ENCODE data around the gene GTPBP8.
"Not testable (repeated sequence)": the region's sequence is repeated elsewhere in the genome, so short reads cannot be mapped to it uniquely, and the experiment has no call there.

GTPBP8 gene

DNA sequence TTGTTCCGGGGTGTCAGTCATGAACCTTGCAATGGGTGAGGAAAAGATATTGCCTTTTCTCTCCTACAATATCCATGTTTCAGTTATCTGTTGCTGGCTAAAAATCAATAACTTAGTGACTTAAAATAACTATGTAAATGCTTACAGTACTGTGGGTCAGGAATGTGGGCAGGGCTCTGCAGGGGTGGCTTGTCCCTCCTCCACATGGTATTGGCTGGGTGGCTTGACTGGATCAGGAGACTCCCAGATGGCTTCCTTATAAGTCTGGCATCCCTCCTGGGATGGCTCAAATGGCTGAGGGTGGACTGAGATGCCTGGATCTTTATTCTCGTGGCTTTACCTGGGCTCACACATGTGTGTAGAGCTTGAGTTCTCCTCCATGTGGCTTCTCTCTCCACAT, 47.5 kb downstream of the GTPBP8 start:
- DNase-seq (ENCODE audit: low spot score) = no peak
- TF ChIP-seq, protein P1, sequence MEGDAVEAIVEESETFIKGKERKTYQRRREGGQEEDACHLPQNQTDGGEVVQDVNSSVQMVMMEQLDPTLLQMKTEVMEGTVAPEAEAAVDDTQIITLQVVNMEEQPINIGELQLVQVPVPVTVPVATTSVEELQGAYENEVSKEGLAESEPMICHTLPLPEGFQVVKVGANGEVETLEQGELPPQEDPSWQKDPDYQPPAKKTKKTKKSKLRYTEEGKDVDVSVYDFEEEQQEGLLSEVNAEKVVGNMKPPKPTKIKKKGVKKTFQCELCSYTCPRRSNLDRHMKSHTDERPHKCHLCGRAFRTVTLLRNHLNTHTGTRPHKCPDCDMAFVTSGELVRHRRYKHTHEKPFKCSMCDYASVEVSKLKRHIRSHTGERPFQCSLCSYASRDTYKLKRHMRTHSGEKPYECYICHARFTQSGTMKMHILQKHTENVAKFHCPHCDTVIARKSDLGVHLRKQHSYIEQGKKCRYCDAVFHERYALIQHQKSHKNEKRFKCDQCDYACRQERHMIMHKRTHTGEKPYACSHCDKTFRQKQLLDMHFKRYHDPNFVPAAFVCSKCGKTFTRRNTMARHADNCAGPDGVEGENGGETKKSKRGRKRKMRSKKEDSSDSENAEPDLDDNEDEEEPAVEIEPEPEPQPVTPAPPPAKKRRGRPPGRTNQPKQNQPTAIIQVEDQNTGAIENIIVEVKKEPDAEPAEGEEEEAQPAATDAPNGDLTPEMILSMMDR (IDR thresholded peaks at IDR 0.05) = no peak
- Histone ChIP-seq H3K4me3 (no peak overlapping the region), H3K27ac (no peak overlapping the region)

DNA sequence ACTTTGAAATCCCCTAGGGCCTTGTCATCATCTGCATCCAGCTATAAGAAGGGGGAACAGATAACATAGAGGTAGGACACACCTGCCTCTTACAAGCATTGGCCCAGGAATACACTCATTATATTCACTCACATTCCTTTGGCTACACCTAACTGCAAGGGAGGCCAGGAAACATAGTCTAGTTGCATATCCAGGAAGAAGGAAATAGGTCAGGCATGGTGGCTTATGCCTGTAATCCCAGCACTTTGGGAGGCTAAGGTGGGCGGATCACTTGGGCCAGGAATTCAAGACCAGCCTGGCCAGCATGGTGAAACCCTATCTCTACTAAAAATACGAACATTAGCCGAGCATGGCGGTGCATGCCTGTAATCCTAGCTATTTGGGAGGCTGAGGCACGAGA, 48.8 kb downstream of the GTPBP8 start:
- TF ChIP-seq, protein P1 (IDR thresholded peaks at IDR 0.05) = no peak
- H3K27ac ChIP-seq = no peak overlapping the region
- H3K4me3 ChIP-seq = no peak overlapping the region
- DNase-seq (ENCODE audit: low spot score) = no peak

DNA sequence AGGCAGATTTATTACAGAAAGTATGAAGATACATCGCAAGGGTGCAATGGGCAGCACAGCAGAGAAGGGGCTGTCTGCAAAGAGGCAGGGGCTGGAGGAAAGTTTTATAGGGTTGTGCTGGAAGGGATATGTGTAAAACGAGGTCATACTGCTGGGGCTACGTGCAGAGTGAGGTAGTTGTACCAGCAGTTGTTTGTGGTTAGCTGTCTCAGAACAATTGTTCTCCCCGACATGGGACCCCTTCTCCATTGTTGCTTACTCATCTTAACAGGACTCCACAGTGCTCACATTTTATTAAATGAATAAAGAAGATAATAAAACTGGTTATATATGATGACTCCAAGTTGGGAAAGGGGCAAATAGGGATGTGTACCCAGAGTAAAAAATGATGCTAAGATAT, 49.4 kb downstream of the GTPBP8 start:
- Histone ChIP-seq H3K27ac (no peak overlapping the region), H3K4me3 (no peak overlapping the region)
- TF ChIP-seq, protein P1 (IDR thresholded peaks at IDR 0.05) = no peak
- no peak for DNase-seq (ENCODE audit: low spot score)

DNA sequence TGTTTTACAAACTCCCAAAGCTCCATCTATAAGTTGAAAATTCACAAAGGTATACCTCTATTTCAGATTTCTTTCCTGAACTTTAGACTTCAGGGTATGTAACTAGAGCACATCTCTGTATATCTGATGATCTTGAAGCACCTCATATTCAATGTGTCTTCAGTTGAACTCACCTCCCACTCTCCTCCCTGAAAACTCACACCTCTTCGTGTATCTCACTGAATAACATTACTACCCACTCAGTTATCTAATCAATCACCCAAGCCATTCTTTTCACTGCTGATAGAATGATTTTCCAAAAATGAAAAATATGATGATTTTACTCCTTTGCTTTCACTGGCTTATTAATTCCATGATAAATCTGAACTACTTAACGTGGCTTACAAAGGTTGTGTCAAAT, 52.9 kb downstream of the GTPBP8 start:
- H3K4me3 ChIP-seq = no peak overlapping the region
- TF ChIP-seq, protein P1 (IDR thresholded peaks at IDR 0.05) = no peak
- no peak overlapping the region for H3K27ac ChIP-seq
- no peak for DNase-seq (ENCODE audit: low spot score)

DNA sequence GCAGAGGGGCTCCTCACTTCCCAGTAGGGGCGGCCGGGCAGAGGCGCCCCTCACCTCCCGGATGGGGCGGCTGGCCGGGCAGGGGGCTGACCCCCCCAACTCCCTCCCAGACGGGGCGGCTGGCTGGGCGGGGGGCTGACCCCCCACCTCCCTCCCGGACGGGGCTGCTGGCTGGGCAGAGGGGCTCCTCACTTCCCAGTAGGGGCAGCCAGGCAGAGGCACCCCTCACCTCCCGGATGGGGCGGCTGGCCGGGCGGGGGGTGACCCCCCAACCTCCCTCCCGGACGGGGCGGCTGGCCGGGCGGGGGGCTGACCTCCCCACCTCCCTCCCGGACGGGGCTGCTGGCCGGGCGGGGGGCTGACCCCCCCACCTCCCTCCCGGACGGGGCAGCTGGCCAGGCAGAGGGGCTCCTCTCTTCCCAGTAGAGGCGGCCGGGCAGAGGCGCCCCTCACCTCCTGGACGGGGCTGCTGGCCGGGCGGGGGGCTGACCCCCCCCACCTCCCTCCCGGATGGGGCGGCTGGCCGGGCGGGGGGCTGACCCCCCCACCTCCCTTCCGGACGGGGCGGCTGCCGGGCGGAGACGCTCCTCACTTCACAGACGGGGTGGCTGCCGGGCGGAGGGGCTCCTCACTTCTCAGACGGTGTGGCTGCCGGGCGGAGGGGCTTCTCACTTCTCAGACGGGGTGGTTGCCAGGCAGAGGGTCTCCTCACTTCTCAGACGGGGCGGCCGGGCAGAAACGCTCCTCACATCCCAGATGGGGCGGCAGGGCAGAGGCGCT, 55.6 kb downstream of the GTPBP8 start:
- H3K4me3 ChIP-seq; DNase-seq (ENCODE audit: low spot score); H3K27ac ChIP-seq: not testable (repeated sequence)

DNA sequence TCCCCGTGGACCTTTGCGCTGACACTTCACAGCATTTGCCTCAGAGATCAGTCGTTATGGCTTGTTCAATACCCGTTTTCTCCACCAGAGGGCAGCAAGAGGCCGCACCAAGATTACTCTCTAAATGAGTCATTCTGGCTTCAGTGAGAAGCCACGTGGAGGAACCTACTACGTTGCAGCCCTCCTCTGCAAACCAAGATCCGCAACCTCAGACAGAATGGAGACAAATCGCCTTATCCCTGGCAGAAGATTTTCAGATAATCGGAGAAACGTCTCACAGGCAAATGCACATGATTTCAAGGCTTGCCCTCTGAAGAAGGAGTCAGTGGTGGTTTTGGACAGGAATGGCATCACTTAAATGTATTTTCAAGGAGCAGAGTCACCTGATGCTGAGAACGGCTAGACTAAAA, 60.5 kb downstream of the GTPBP8 start:
- peak; percentile 84 for DNase-seq (ENCODE audit: low spot score)
- TF ChIP-seq, protein P1 (IDR thresholded peaks at IDR 0.05) = peak; percentile 89
- H3K27ac ChIP-seq = no peak overlapping the region
- H3K4me3 ChIP-seq = peak overlapping the region; percentile 17
